Amygdala (tissue), 56 donors: ENCODE results near the gene TBC1D23.
"Not testable (repeated sequence)": the region's sequence is repeated elsewhere in the genome, so short reads cannot be mapped to it uniquely, and the experiment has no call there.

ENCODE experiments used
- DNase-seq, 56 donors: peaks; one replicate each; lab custom pipeline; 2025; lab: John Stamatoyannopoulos, UW

The TBC1D23 gene

DNA sequence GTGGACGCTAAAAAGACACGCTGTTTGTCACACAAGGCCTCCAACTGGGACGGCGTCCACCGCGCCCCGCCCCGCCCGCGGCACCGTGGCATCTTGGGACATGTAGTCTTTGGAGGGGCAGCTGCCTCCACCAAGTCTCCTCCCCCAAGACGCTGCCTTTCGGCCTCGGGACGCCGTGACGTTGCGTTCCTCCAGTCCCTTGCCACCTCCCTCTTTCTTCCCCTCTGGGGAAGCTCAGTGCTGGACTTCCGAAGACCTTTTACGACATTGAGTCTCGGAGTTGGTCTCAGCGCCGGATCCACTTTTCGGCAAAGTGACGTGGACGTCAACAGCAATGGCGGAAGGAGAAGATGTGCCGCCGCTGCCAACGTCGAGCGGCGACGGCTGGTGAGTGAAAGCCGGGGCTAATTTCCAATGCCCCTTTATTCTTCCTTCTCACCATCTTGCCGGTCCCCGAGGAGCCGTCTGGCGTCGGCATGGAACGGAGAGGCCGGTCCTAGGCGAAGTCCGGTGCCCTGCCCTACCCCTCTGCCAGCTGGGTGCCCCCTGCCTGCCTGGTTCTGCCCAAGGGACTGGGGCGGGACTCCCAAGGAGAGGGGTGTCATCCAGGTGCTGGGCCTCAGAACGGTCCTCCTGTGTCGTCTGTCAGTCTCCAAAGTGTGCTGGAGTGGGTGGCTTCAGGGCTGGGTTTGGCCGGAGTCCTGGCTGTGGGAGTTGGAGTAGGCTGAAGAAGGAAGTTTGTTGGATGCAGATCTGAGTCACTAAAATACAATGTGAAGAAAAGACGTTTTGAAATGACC lies at the start of gene TBC1D23:
Gene TBC1D23 (plus strand): TSS at position 308 of the 800 bp plus-strand sequence. CDS start 27 bp downstream, at position 335.
- peak; percentile 45 to 100 (median 98) for DNase-seq

GRCh38 chr3:100213891-100214573 lies 46.8 kb upstream of the TBC1D23 start:
- no peak for DNase-seq

DNA sequence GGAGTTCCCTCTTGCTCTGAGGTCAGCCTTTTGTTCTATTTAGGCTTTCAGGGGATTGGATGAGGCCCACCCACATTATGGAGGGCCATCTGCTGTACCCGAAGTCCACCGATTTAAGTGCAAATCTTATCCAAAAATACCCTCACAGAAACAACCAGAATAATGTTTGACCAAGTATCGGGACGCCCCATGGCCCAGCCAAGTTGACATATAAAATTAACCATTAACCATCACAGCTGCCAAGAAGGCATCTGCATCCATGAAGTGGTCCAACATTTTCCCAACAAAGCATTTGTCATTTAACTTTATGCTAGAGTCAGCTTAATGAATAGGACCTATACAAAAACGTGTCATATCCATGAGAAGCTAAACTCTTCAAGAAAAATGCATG lies 46.2 kb upstream of the TBC1D23 start:
- DNase-seq: no peak

DNA sequence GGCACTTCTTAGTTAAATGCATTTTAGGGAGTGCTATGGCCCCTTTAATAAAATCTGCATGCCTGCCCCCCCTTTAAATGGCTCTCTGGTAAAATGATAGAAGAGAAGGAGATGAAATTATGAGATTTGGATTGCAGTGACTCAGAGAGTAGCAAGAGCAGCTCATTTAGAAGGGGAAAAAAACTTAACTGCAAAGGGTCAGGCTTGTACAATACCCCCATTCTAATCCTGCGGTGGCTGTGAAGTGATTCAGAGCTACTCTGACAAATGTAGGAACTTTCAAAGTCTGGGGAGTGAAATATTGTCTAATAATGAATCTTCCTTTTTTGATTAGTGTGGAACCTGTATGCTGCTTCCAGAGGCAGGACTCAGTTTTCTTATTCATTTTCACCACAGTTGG lies 44.1 kb upstream of the TBC1D23 start:
- DNase-seq: no peak

- no peak for DNase-seq
Observed at GRCh38 chr3:100221159-100221558, 39.6 kb upstream of the TBC1D23 start.

DNA sequence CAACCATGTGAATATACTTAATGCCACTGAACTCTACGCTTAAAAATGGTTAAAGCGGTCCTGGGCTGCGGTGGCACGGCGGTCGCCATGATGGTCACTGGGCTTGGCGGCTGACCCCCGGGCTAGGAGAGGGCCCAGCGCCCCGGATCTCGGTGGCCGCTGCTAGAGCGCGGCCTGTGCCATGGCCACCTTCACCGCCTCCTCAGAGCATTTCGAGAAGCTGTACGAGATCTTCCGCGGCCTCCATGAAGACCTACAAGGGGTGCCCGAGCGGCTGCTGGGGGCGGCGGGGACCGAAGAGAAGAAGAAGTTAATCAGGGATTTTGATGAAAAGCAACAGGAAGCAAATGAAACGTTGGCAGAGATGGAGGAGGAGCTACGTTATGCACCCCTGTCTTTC lies 35.6 kb upstream of the TBC1D23 start:
- no peak for DNase-seq

DNA sequence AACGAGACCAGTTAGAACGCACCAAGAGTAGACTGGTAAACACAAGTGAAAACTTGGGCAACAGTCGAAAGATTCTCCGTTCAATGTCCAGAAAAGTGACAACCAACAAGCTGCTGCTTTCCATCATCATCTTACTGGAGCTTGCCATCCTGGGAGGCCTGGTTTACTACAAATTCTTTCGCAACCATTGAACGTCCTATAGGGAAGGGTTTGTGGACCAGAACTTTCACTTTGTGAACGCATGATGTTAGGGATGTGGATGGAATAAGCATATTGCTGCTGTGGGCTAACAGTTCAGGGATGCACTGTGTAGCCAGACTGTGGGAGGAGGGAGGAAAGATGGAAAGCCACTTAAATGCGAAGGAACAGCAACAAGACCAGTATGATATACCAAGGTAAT lies 34.9 kb upstream of the TBC1D23 start:
- DNase-seq: no peak

- no peak for DNase-seq
Observed at GRCh38 chr3:100226712-100227429, 33.9 kb upstream of the TBC1D23 start.

- DNase-seq: no peak
Observed at GRCh38 chr3:100227511-100227921, 33.3 kb upstream of the TBC1D23 start.

- no peak for DNase-seq
Observed at GRCh38 chr3:100228247-100228646, 32.5 kb upstream of the TBC1D23 start.

DNA sequence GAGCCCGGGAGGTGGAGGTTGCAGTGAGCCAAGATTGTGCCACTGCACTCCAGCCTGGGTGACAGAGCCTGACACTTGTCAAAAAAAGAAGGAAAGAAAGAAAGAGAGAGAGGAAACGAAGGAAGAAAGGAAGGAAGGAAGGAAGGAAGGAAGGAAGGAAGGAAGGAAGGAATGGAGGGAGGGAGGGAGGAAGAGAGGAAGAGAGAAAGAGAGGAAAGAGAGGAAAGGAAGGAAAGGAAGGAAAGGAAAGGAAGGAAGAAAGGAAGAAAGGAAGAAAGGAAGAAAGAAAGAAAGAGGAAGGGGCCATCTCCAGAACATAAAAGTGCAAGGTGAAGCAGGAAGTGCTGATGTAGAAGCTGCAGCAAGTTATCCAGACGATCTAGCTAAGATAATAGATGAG lies 31.6 kb upstream of the TBC1D23 start:
- not testable (repeated sequence) for DNase-seq

DNA sequence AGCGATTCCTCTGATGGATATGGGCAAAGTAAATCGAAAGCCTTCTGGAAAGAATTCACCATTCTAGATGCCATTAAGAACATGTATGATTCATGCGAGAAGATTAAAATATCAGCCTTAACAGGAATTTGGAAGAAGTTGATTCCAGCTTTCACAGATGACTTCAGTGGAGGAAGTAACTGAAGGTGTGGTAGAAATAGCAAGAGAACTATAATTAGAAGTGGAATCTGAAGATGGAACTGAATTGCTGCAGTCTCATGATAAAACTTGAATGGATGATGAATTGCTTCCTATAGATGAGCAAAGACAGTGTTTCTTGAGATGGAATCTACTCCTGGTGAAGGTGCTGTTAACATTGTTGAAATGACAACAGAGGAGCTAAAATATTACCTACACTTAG lies 30.1 kb upstream of the TBC1D23 start:
- no peak for DNase-seq

GRCh38 chr3:100231668-100232067 lies 29.1 kb upstream of the TBC1D23 start:
- no peak for DNase-seq

DNA sequence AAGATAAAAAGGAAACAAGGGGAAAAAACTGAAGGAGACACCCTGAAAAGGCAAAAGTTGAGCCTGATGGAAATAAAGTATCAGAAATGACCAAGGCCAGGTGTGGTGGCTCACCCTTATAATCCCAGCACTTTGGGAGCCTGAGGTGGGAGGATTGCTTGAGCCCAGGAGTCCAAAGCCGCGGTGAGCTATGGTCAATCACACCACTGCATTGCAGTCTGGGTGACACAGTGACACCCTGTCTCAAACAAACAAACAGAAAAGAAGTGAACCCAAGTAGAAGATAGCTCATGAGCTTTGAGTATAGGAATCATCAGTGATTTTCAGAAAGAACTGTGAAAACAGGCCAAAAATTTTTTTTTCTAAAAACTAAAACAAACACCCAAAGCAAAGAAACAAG lies 26.4 kb upstream of the TBC1D23 start:
- DNase-seq: no peak

DNA sequence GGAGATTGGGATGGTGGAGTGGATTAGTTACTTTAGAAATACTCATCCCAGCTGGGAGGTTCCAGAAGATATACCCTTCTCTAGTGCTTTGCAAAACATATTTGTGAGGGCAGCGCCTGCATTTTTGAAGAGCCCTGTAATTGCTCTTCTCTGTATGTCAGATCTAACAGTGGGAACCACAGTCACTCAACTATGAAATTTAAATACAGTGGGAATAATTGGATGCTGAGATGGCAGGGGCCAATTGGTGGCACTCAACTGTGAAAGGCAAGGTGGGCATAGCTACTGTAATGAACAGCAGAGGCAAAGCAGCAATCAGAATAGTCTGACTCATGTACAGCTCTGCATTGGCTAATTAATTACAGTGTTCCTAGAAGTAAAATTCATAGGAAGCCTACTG lies 22.2 kb upstream of the TBC1D23 start:
- DNase-seq: no peak

DNA sequence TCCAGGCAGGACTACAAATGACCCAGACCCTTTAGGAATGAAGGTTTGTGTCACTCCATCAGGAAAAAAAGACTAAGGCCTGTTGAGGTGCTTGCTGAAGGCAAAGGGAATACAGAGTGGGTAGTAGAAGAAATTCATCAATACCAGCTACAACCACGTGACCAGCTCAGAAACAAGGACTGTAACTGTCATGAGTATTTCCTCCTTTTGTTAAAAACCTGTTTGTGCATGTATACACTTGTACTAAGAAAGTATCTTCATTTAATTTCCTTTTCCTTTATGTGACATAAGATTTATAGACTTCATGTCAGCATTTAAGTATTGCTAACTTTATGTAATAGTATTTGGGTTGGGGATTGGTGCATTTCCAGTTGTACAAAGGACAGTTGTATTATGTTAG lies 18.3 kb upstream of the TBC1D23 start:
- DNase-seq: not testable (repeated sequence)

GRCh38 chr3:100244264-100244663 lies 16.5 kb upstream of the TBC1D23 start:
- DNase-seq: no peak

- DNase-seq: no peak
Observed at GRCh38 chr3:100245136-100245535, 15.7 kb upstream of the TBC1D23 start.

DNA sequence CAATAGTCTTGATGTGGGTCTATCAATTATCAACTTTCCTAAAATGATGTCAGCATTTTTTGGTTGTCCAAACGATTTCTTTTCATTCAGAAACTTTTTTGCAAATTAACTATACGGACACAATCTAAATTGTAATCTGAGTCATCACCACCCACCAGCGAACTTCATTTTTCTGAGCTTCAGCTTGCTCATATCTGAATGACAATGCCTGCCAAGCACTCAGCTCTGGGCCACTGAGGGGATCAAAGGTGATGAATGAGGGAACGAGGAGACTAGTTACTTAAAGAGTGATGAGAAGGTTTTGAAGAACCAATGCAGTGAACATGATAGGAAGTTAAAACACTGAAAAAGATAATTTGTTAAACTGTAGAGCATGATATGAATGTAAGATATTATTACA lies 14.9 kb upstream of the TBC1D23 start:
- peak in 1 of 56 donors; percentile 3 for DNase-seq

GRCh38 chr3:100246999-100247398 lies 13.8 kb upstream of the TBC1D23 start:
- DNase-seq: no peak

- no peak for DNase-seq
Observed at GRCh38 chr3:100252001-100252400, 8.8 kb upstream of the TBC1D23 start.
